HepG2 (cell line): Measurements from ENCODE around the gene F8. TPM values are rescaled to one million over a fixed set of nuclear protein-coding genes. Genes with fewer than 3 reads are reported as not detected.

Experiments
- CBX1 ChIP-seq: IDR thresholded peaks from one replicate; pipeline ENCODE4 v1.6.1; 2016; ENCODE audit warnings: antibody characterized with exemption, low read depth
- ETV5 ChIP-seq: IDR thresholded peaks from 2 replicates; pipeline ENCODE4 v1.6.1; 2018; ENCODE audit warnings: missing biosample characterization, missing genetic modification reagents, inconsistent platforms, borderline replicate concordance
- MIXL1 ChIP-seq: IDR thresholded peaks from 2 replicates; pipeline ENCODE4 v1.6.1; 2016
- RAD21 ChIP-seq: fragments of 450-650 bp; formaldehyde crosslinking; IDR thresholded peaks from 2 replicates; pipeline ENCODE4 v1.5.0; 2020; ENCODE audit warnings: mild to moderate bottlenecking
- RBM22 ChIP-seq: fragments of 200-400 bp; formaldehyde crosslinking; optimal IDR thresholded peaks from 2 replicates; pipeline ENCODE3; 2017; ENCODE audit warnings: mild to moderate bottlenecking, low read length, moderate library complexity
- SMC3 ChIP-seq: IDR thresholded peaks from 2 replicates; pipeline ENCODE4 v1.6.1; 2011; ENCODE audit warnings: low read length, improper control_type of control experiment
- SOX6 ChIP-seq, 2 experiments: fragments of 450-650 bp in 1 of 2; sonication (generic) in 1 of 2; formaldehyde crosslinking in 1 of 2; IDR thresholded peaks; 2 replicates each; pipeline versions ENCODE4 v1.4.0 to v1.6.1; 2017 to 2020; ENCODE audit warnings: antibody characterized with exemption in 1 of 2, mild to moderate bottlenecking in 1 of 2, missing genetic modification reagents in 1 of 2
- ZC3H4 ChIP-seq: sonication (generic); formaldehyde crosslinking; IDR thresholded peaks from 2 replicates; pipeline ENCODE4 v1.4.0; 2020; ENCODE audit warnings: missing genetic modification reagents, borderline replicate concordance
- ZFX ChIP-seq: sonication (generic); formaldehyde crosslinking; IDR thresholded peaks from 2 replicates; pipeline ENCODE4 v1.4.0; 2020; ENCODE audit warnings: mild to moderate bottlenecking, low read depth, missing genetic modification reagents, moderate library complexity
- ZNF143 ChIP-seq: sonication (generic); formaldehyde crosslinking; IDR thresholded peaks from 2 replicates; pipeline ENCODE4 v1.4.0; 2020; ENCODE audit warnings: missing genetic modification reagents
- ZNF678 ChIP-seq: sonication (generic); formaldehyde crosslinking; IDR thresholded peaks from 2 replicates; pipeline ENCODE4 v1.4.0; 2020; ENCODE audit warnings: mild to moderate bottlenecking, missing genetic modification reagents
- polyA plus RNA-seq, 8 experiments: library from polyadenylated mRNA; depleted of rRNA in 3 of 8; stranded (reverse) in 7 of 8; unstranded in 1 of 8; fragments of >200 nt; fragmentation: Illumina TruSeq in 4 of 8; extraction: Trizol in 4 of 8; gene quantifications; 2 replicates each; pipeline versions ENCODE4 v1.2.1 to v1.2.3, GENCODE V29; 2011 to 2016; ENCODE audit warnings: low read depth in 4 of 8, missing spikeins in 1 of 8, mixed read lengths in 1 of 8; ENCODE audit not compliant: insufficient read depth in 1 of 8
- total RNA-seq, 5 experiments: library from RNA; depleted of rRNA; stranded (reverse); fragments of >200 nt; fragmentation: Illumina TruSeq; extraction: Trizol; gene quantifications; 2 replicates each; pipeline ENCODE4 v1.2.3, GENCODE V29; 2016; ENCODE audit warnings: low read depth in 1 of 5
- TF ChIP-seq, protein P1 (sequence below): sonication (generic); formaldehyde crosslinking; IDR thresholded peaks from 2 replicates; pipeline ENCODE4 v1.5.0; 2020; ENCODE audit warnings: mild to moderate bottlenecking, missing genetic modification reagents, moderate library complexity
- TF ChIP-seq, protein P2 (sequence below): sonication (generic); formaldehyde crosslinking; IDR thresholded peaks from 2 replicates; pipeline ENCODE4 v1.4.0; 2020; ENCODE audit warnings: missing genetic modification reagents
- TF ChIP-seq, protein P3 (sequence below): IDR thresholded peaks from 2 replicates; pipeline ENCODE4 v1.6.1; 2016; ENCODE audit warnings: low read depth
- TF ChIP-seq, protein P4 (sequence below): sonication (generic); formaldehyde crosslinking; IDR thresholded peaks from 2 replicates; pipeline ENCODE4 v1.4.0; 2020; ENCODE audit warnings: missing genetic modification reagents, borderline replicate concordance
- TF ChIP-seq, protein P5 (sequence below): sonication (generic); formaldehyde crosslinking; IDR thresholded peaks from 2 replicates; pipeline ENCODE4 v1.9.0; 2022; ENCODE audit warnings: low read depth, missing genetic modification reagents

Gene F8
- total and polyA plus RNA-seq, 2 of the 13 experiments (the other 11 are each of a cell fraction or from before 2014, with no cell fraction given) = 0.29 to 0.61 TPM

DNA sequence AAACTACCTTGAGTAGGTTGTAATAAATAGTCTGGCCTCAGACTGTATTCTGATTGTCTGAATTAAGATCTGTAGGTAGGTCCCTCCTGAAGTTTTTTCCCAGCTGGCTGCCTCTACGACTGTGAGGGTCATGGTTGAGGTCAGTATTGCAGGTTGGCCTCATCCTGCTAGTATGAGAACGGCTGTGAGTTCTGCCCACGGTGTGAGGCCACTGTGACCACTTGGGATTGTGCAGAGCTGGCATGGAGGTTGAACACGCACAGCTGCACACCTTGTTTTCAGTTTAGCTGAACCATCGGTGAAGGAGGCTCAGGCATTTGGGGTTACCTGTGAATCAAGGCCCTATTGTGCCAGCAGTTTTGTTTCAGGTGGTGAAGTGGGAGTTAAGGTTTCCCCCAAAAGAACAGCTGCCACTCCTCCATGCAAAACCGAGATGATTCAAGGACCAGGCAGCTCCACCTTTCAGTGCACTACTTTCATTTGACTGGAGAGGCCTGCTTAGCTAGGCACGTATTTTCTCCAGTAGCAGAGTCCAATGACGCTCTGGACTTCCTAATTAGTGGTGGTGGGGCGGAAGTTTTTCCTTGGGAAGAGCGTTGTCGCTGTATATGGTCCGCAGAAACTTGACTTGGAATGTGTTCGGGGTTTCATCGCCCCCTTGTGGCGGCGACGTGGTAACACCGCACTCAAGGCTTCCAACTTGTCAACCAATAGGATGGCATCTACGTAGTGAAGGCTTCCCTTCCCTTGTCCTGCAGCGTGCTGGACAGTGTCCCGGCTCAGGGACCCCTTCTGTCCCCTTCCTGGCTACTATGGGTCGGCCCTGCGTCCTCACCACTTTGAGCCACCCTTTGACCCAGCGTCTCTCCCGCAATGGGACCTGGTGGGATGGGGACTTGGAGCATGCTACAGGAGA, 34.6 kb upstream of the F8 start (continued):
- TF ChIP-seq CBX1 (no peak), ZC3H4 (CRISPR knock-in tag) (no peak), ZFX (CRISPR knock-in tag) (peak; percentile 37; the same call in 1 of the 2 replicates), SOX6 (IDR thresholded peaks at IDR 0.05) (no peak), SOX6 (CRISPR knock-in tag; IDR thresholded peaks at IDR 0.05) (peak; percentile 19; the same call in 1 of the 2 replicates), ZNF143 (no peak), RBM22 (peak; percentile 23), MIXL1 (peak; percentile 55; the same call in 1 of the 2 replicates), SMC3 (peak; percentile 73), RAD21 (CRISPR knock-in tag) (peak; percentile 58; the same call in 1 of the 2 replicates), ZNF678 (CRISPR knock-in tag) (no peak), ETV5 (CRISPR knock-in tag) (0 out of 2 replicates have a peak, but pooled peaks have one; percentile 15)
- TF ChIP-seq, protein P1, sequence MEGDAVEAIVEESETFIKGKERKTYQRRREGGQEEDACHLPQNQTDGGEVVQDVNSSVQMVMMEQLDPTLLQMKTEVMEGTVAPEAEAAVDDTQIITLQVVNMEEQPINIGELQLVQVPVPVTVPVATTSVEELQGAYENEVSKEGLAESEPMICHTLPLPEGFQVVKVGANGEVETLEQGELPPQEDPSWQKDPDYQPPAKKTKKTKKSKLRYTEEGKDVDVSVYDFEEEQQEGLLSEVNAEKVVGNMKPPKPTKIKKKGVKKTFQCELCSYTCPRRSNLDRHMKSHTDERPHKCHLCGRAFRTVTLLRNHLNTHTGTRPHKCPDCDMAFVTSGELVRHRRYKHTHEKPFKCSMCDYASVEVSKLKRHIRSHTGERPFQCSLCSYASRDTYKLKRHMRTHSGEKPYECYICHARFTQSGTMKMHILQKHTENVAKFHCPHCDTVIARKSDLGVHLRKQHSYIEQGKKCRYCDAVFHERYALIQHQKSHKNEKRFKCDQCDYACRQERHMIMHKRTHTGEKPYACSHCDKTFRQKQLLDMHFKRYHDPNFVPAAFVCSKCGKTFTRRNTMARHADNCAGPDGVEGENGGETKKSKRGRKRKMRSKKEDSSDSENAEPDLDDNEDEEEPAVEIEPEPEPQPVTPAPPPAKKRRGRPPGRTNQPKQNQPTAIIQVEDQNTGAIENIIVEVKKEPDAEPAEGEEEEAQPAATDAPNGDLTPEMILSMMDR (CRISPR knock-in tag) = peak; percentile 85
- TF ChIP-seq, protein P2, sequence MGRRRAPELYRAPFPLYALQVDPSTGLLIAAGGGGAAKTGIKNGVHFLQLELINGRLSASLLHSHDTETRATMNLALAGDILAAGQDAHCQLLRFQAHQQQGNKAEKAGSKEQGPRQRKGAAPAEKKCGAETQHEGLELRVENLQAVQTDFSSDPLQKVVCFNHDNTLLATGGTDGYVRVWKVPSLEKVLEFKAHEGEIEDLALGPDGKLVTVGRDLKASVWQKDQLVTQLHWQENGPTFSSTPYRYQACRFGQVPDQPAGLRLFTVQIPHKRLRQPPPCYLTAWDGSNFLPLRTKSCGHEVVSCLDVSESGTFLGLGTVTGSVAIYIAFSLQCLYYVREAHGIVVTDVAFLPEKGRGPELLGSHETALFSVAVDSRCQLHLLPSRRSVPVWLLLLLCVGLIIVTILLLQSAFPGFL = no peak
- TF ChIP-seq, protein P3, sequence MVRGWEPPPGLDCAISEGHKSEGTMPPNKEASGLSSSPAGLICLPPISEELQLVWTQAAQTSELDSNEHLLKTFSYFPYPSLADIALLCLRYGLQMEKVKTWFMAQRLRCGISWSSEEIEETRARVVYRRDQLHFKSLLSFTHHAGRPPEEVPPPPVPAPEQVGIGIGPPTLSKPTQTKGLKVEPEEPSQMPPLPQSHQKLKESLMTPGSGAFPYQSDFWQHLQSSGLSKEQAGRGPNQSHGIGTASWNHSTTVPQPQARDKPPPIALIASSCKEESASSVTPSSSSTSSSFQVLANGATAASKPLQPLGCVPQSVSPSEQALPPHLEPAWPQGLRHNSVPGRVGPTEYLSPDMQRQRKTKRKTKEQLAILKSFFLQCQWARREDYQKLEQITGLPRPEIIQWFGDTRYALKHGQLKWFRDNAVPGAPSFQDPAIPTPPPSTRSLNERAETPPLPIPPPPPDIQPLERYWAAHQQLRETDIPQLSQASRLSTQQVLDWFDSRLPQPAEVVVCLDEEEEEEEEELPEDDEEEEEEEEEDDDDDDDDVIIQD = 0 out of 2 replicates have a peak, but pooled peaks have one; percentile 11
- TF ChIP-seq, protein P4, sequence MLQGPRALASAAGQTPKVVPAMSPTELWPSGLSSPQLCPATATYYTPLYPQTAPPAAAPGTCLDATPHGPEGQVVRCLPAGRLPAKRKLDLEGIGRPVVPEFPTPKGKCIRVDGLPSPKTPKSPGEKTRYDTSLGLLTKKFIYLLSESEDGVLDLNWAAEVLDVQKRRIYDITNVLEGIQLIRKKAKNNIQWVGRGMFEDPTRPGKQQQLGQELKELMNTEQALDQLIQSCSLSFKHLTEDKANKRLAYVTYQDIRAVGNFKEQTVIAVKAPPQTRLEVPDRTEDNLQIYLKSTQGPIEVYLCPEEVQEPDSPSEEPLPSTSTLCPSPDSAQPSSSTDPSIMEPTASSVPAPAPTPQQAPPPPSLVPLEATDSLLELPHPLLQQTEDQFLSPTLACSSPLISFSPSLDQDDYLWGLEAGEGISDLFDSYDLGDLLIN (CRISPR knock-in tag) = no peak
- TF ChIP-seq, protein P5, sequence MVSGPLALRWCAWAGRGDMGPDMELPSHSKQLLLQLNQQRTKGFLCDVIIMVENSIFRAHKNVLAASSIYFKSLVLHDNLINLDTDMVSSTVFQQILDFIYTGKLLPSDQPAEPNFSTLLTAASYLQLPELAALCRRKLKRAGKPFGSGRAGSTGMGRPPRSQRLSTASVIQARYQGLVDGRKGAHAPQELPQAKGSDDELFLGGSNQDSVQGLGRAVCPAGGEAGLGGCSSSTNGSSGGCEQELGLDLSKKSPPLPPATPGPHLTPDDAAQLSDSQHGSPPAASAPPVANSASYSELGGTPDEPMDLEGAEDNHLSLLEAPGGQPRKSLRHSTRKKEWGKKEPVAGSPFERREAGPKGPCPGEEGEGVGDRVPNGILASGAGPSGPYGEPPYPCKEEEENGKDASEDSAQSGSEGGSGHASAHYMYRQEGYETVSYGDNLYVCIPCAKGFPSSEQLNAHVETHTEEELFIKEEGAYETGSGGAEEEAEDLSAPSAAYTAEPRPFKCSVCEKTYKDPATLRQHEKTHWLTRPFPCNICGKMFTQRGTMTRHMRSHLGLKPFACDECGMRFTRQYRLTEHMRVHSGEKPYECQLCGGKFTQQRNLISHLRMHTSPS (CRISPR knock-in tag) = no peak
